SH-SY5Y (cell line): ENCODE results near the gene LAMA5.

Experiments
- GATA2 ChIP-seq: IDR thresholded peaks from 2 replicates; pipeline ENCODE4 v1.6.1; 2011; ENCODE audit warnings: mild to moderate bottlenecking, low read depth, low read length
- GATA3 ChIP-seq: IDR thresholded peaks from 2 replicates; pipeline ENCODE4 v1.6.1; 2011; ENCODE audit warnings: low read depth, mild to moderate bottlenecking, low read length, moderate library complexity

- no peak for TF ChIP-seq GATA3
- TF ChIP-seq GATA2, result no peak
These were observed 75.0 kb downstream of the LAMA5 start for GRCh38 chr20:62292108-62292507.
